PC-9 (cell line): ENCODE data around the gene CCDC51. TPM values are rescaled to one million over a fixed set of nuclear protein-coding genes. Genes with fewer than 3 reads are reported as not detected.

Experiments
- BruUV-seq: library from RNA; stranded (reverse); fragments of 400-500 nt; replicated peaks from 2 replicates; lab custom pipeline; 2021; lab: Mats Ljungman, UMichigan
- CTCF ChIA-PET: fragments of 300-600 bp; sonication (Branson Sonifier 250); formaldehyde crosslinking; loops from one replicate; lab custom pipeline; 2022; ENCODE audit warnings: antibody characterized with exemption; lab: Charles Lee
- POLR2A ChIA-PET: fragments of 300-600 bp; sonication (Branson Sonifier 250); formaldehyde crosslinking; loops from one replicate; lab custom pipeline; 2022; ENCODE audit warnings: antibody characterized with exemption; ENCODE audit not compliant: unreplicated experiment; lab: Charles Lee
- DNase-seq, 2 experiments: peaks; one replicate each; pipeline versions ENCODE4 v3.0.0 to v3.0.0-alpha.2; 2015 to 2022; ENCODE audit warnings: mixed read lengths in 1 of 2
- H2AFZ ChIP-seq: fragments of 200-600 bp; sonication (generic); 2 replicates; pipeline ENCODE4 v1.8.1; 2017; ENCODE audit warnings: antibody characterized with exemption
- H3F3A ChIP-seq: fragments of 200-600 bp; sonication (generic); 2 replicates; pipeline ENCODE4 v1.8.1; 2017; ENCODE audit warnings: antibody characterized with exemption, mild to moderate bottlenecking, low read depth; ENCODE audit not compliant: insufficient read depth
- H3K27ac ChIP-seq: fragments of 200-600 bp; sonication (generic); 2 replicates; pipeline ENCODE4 v1.6.1; 2016; ENCODE audit warnings: mixed run types
- H3K27me3 ChIP-seq: fragments of 200-600 bp; sonication (generic); 2 replicates; pipeline ENCODE4 v1.6.1; 2016; ENCODE audit warnings: low read depth, mixed run types; ENCODE audit not compliant: insufficient read depth
- H3K36me3 ChIP-seq: fragments of 200-600 bp; sonication (generic); 2 replicates; pipeline ENCODE4 v1.6.1; 2016; ENCODE audit warnings: low read depth, mixed run types
- H3K4me1 ChIP-seq: fragments of 200-600 bp; sonication (generic); replicated peaks from 2 replicates; pipeline ENCODE4 v1.6.1; 2016; ENCODE audit warnings: mixed run types; ENCODE audit not compliant: insufficient read depth
- H3K4me2 ChIP-seq: fragments of 200-600 bp; sonication (generic); 2 replicates; pipeline ENCODE4 v1.6.1; 2017; ENCODE audit warnings: mixed run types
- H3K4me3 ChIP-seq: fragments of 200-600 bp; sonication (generic); 2 replicates; pipeline ENCODE4 v1.6.1; 2016; ENCODE audit warnings: mixed run types
- H3K79me2 ChIP-seq: fragments of 200-600 bp; sonication (generic); 2 replicates; pipeline ENCODE4 v1.6.1; 2017; ENCODE audit warnings: low read depth, mixed run types
- H3K9me2 ChIP-seq: fragments of 200-600 bp; sonication (generic); 2 replicates; pipeline ENCODE4 v1.8.1; 2017; ENCODE audit warnings: mild to moderate bottlenecking; ENCODE audit not compliant: insufficient read depth
- H3K9me3 ChIP-seq: fragments of 200-600 bp; sonication (generic); 2 replicates; pipeline ENCODE4 v1.8.1; 2016; ENCODE audit warnings: low read depth; ENCODE audit not compliant: insufficient read depth
- H4K20me1 ChIP-seq: fragments of 200-600 bp; sonication (generic); 2 replicates; pipeline ENCODE4 v1.8.1; 2017; ENCODE audit not compliant: insufficient read depth
- EZH2 ChIP-seq: fragments of 200-600 bp; sonication (generic); IDR thresholded peaks from 2 replicates; pipeline ENCODE4 v1.8.0; 2017; ENCODE audit warnings: antibody characterized with exemption, low read depth
- intact Hi-C: fragments of 100-400 bp; cut with micrococcal nuclease; formaldehyde crosslinking; loops from one replicate; pipeline ENCODE4 v1.10.0; 2022; ENCODE audit not compliant: unreplicated experiment
- total RNA-seq: library from RNA; stranded (reverse); gene quantifications from 2 replicates; pipeline ENCODE4 v1.2.3, GENCODE V29; 2021
- TF ChIP-seq, protein P1 (sequence below): fragments of 200-600 bp; sonication (generic); conservative IDR thresholded peaks from 2 replicates; pipeline ENCODE4 v1.6.1; 2017; ENCODE audit warnings: mixed run types, antibody characterized with exemption, mild to moderate bottlenecking, moderate library complexity

Gene CCDC51
- total RNA-seq, 1 experiment from 2014 or later = 28.5 TPM

DNA sequence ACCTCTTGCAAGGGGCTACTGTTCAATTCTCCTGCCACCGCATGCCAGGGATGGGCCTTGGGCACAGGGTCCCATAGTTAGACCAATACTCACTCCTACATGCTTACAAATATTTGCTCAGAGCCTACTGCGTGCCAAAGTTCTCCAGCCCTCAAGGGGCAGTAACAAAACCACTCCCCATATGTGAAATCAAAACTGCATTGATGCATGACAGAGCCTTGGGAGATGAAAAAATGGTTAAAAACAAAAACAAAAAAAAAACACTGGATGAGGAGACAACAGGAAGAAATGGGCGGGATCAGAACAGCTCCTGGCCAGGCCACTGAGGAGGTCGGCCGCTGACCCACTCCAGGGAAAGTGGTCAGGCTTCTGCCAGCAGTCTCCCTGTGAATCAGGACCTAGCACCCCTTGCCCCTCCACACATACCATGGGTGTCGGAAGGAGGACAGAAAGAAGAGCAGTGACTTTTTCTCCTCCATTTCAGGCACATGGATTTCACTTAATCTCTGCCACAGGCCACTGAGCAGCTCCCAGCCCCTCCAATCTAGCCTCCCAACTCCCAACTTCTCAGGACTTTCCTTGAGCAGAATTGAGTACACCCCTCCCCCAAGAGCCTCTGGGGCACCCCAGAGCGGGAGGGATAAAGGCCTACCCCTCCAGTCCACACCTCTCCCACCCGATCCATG, 12.8 kb downstream of the CCDC51 start:
- peaks cover 23% of the 10 kb centered on the region for H3K4me1 ChIP-seq
- no peaks in the 10 kb centered on the region for H3K9me2 ChIP-seq
- CTCF ChIA-PET = no interaction called here
- H3F3A ChIP-seq = peaks cover 15% of the 10 kb centered on the region
- POLR2A ChIA-PET = interaction anchor here (0.6 kb wide), 1 partner anchor 694 kb away, joined by 3 read pairs; the partner anchor contains the start of gene USP19
- no peak for DNase-seq
- H3K27ac ChIP-seq = no peak overlapping the region
- intact Hi-C loops = no loop called here
- no peak overlapping the region for H3K4me3 ChIP-seq
- no TSS peak for BruUV-seq
- no peaks in the 10 kb centered on the region for H4K20me1 ChIP-seq
- H3K9me3 ChIP-seq = no peaks in the 10 kb centered on the region
- peaks cover 25% of the 10 kb centered on the region for H3K79me2 ChIP-seq
- no peak overlapping the region for H2AFZ ChIP-seq
- H3K27me3 ChIP-seq = no peaks in the 10 kb centered on the region
- H3K4me2 ChIP-seq = no peak overlapping the region
- H3K36me3 ChIP-seq = no peaks in the 10 kb centered on the region
- TF ChIP-seq, protein P1, sequence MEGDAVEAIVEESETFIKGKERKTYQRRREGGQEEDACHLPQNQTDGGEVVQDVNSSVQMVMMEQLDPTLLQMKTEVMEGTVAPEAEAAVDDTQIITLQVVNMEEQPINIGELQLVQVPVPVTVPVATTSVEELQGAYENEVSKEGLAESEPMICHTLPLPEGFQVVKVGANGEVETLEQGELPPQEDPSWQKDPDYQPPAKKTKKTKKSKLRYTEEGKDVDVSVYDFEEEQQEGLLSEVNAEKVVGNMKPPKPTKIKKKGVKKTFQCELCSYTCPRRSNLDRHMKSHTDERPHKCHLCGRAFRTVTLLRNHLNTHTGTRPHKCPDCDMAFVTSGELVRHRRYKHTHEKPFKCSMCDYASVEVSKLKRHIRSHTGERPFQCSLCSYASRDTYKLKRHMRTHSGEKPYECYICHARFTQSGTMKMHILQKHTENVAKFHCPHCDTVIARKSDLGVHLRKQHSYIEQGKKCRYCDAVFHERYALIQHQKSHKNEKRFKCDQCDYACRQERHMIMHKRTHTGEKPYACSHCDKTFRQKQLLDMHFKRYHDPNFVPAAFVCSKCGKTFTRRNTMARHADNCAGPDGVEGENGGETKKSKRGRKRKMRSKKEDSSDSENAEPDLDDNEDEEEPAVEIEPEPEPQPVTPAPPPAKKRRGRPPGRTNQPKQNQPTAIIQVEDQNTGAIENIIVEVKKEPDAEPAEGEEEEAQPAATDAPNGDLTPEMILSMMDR = no peak
- TF ChIP-seq EZH2 = no peak

DNA sequence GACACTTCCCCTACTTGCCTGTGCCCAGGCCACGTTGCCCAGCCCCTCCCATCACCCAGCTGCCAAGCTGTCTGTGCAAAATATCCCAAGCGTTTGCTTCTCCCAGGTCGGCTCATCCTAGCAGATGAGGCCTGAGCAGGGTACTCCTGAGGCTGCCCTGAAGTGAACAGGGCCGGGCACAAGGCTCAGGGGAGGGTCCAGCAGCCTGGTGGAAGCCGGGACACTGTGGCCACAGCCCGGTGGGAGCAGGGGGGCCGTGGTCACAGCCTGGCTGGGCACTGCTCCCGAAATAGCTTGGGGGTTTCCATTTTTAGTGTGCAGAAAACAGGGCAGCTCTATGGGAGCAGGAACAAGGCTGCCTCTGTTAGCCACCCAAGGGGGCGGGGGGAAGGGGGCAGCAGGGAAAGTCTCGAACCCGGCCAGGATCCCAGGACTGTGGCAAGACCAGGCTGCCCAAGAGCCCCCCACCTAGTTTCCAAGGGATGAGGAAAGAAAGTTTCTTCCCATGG, 13.5 kb downstream of the CCDC51 start:
- Histone ChIP-seq H3K9me2 (no peaks in the 10 kb centered on the region), H3K9me3 (no peaks in the 10 kb centered on the region), H3K79me2 (peaks cover 25% of the 10 kb centered on the region), H3K4me3 (no peak overlapping the region), H3K4me1 (peaks cover 21% of the 10 kb centered on the region), H3K27ac (no peak overlapping the region), H2AFZ (no peak overlapping the region), H4K20me1 (no peaks in the 10 kb centered on the region), H3K36me3 (no peaks in the 10 kb centered on the region), H3K4me2 (no peak overlapping the region), H3F3A (peaks cover 12% of the 10 kb centered on the region), H3K27me3 (no peaks in the 10 kb centered on the region)
- TF ChIP-seq EZH2 = no peak
- TF ChIP-seq, protein P1 = no peak
- intact Hi-C loops = no loop called here
- POLR2A ChIA-PET = no interaction called here
- CTCF ChIA-PET = interaction anchor here (1.2 kb wide), 1 partner anchor 10 kb away, joined by 4 read pairs; no protein-coding TSS in a partner anchor
- BruUV-seq = no TSS peak
- no peak for DNase-seq

DNA sequence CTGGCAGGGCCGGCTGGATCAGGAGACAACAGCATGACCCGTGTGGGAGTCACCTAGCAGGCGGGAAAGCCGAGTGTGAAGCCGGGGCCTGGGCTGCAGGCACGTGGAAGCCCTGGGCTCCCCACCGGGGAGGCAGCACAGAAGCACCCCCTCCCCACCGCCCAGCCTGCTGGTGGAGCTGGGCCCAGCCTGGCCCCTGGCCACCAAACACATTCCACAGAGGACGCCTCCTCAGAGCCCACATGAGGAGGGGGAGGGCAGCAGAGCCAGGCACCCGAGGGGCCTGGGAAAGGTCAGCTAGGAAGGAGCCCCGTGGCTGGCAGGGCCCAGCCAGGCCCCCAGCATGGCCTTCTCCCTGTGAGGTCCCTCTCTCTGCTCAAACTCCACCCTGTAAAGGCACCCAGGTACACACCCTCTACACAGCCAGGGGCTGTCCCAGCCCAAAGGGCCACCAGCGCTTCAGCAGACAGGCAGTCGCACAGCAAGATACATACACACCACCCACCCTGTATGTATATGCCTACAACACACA, 14.6 kb downstream of the CCDC51 start:
- Histone ChIP-seq H3K9me2 (no peaks in the 10 kb centered on the region), H3K4me2 (no peak overlapping the region), H2AFZ (no peak overlapping the region), H3K9me3 (no peaks in the 10 kb centered on the region), H4K20me1 (no peaks in the 10 kb centered on the region), H3K27me3 (no peaks in the 10 kb centered on the region), H3K27ac (no peak overlapping the region), H3K4me1 (peaks cover 10% of the 10 kb centered on the region), H3F3A (peaks cover 6% of the 10 kb centered on the region), H3K36me3 (no peaks in the 10 kb centered on the region), H3K79me2 (peaks cover 25% of the 10 kb centered on the region), H3K4me3 (no peak overlapping the region)
- DNase-seq = no peak
- no TSS peak for BruUV-seq
- POLR2A ChIA-PET = interaction anchor here (0.5 kb wide), 1 partner anchor 709 kb away, joined by 3 read pairs; no protein-coding TSS in a partner anchor
- TF ChIP-seq, protein P1 = no peak
- TF ChIP-seq EZH2 = no peak
- CTCF ChIA-PET = interaction anchor here (1.2 kb wide), 1 partner anchor 11 kb away, joined by 4 read pairs; no protein-coding TSS in a partner anchor
- intact Hi-C loops = no loop called here
